GM18502 (cell line): ENCODE results near the gene SH2B2.

Source experiments
- ATAC-seq: cut with Tn5 transposase; IDR thresholded peaks from one replicate; pipeline ENCODE4 v1.9.1; 2021; ENCODE audit warnings: mild to moderate bottlenecking; ENCODE audit not compliant: unreplicated experiment, poor library complexity

SH2B2 gene

DNA sequence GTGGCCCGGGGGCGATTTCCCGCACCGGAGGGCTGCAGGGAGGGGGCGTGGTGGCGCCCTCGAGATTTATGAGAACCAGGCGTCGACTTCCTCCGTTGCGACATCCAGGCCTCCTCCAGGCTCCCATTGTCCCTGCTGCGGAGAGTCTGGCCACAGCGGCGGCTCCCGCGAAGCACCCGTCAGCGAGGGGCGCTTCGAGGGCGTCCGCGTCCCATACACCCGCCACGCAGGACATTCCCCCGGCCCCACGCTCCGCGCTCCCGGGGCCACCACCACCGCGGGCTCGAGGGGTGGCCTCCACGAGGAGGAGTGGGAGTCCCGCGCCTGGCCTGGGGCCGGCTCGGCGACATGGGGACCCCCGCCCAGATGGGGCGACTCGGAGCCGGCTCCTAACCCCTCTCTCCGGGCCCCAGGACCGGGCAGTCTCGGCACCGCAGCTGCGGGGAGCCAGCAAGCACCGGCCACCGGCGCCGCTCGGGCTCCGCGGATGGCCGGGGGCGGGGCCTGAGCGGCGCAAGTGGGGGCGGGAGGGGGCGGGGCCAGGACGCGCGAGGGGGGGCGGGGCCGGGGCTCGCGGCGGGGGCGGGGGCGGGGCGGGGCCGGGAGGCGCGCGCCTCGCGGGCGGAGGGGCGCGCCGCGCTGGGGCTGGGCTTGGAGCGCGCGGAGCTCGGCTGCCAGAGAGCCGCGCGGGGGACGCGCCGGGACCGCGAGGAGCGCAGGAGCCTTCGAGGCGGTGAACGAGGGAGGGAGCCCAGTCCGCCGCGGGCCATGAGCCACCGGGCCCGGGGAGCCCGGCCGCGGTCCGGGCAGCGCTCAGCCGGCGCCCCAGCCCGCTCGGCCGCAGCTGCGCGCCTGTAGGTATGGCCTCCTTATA lies at the start of gene SH2B2:
SH2B2 (plus strand) TSS at position 632 of the 874 bp plus-strand sequence. CDS start 13,683 bp downstream, outside the sequence.
- no peak for ATAC-seq

DNA sequence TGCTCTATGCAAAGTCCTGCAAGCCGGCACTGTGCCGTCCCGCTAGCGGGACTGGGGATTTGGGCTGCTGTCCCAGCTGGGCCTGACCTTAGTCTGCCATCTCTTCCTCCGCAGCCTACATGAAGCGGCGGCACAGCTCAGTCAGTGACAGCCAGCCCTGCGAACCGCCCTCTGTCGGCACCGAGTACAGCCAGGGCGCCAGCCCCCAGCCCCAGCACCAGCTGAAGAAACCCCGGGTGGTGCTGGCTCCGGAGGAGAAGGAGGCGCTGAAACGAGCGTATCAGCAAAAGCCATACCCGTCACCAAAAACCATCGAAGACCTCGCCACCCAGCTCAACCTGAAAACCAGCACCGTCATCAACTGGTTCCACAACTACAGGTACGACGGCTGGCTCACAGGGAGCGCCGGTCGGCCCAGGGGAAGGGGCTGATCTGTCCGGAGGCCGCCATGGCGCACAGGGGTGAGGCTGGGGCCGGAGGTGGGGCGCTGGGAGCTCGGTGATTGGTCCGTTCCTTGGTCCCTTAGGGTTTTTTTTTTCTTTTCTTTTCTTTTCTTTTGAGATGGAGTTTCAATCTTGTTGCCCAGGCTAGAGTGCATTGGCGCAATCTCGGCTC lies 47.4 kb upstream of the SH2B2 start:
- ATAC-seq, result no peak

DNA sequence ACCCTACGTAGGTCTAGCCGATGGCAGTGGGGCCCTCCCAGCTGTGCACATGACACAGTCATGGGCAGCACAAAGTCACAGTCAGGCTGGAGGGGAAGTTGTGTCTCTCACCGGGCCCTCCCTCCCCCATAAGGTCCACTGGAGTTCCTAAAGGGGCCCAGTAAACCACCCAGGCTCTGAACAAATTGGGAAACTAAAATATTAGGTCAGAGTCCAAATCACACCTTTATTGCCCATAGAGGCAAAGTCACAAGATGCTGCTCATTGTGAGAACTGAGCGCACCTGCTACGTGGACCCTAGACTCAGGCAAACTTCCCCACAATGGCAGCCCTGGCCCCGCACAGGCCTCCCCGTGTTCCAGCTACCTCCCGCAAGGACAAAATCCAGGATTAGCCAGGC lies 45.2 kb upstream of the SH2B2 start:
- ATAC-seq, result no peak

DNA sequence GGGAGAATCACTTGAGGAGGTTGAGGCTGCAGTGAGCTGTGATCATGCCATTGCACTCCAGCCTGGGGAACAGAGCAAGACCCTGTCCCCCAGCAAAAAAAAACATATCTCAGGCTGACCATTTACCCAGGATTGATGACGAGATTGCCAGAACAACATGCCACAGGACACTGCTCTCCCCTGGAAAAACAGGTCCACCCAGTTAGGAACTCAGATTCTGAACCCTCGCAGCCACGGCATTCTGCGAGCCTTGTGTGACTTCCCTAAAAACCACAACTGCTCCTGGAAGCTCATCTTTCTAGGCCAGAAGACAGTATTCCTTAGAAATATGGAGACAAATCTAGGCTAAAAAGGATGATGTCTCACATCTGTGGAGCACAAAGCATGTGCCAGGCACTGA lies 42.1 kb upstream of the SH2B2 start:
- no peak for ATAC-seq

DNA sequence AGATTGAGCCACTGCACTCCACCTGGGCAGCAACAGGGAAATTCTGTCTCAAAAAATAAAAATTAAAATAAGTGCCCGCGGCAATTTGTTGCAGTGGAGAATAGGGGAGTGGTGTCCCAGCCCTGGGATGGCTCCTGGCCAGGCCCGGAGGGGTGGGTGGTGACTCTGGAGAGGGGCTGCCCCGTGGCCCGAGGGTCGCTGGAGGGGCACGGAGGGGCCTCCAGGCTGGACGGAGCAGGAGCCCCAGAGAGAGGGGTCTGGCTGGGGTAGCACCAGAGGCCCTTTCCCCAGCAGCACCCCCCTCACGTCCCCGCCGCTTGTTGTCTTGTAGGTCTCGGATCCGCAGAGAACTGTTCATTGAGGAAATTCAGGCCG lies 38.6 kb upstream of the SH2B2 start:
- no peak for ATAC-seq

DNA sequence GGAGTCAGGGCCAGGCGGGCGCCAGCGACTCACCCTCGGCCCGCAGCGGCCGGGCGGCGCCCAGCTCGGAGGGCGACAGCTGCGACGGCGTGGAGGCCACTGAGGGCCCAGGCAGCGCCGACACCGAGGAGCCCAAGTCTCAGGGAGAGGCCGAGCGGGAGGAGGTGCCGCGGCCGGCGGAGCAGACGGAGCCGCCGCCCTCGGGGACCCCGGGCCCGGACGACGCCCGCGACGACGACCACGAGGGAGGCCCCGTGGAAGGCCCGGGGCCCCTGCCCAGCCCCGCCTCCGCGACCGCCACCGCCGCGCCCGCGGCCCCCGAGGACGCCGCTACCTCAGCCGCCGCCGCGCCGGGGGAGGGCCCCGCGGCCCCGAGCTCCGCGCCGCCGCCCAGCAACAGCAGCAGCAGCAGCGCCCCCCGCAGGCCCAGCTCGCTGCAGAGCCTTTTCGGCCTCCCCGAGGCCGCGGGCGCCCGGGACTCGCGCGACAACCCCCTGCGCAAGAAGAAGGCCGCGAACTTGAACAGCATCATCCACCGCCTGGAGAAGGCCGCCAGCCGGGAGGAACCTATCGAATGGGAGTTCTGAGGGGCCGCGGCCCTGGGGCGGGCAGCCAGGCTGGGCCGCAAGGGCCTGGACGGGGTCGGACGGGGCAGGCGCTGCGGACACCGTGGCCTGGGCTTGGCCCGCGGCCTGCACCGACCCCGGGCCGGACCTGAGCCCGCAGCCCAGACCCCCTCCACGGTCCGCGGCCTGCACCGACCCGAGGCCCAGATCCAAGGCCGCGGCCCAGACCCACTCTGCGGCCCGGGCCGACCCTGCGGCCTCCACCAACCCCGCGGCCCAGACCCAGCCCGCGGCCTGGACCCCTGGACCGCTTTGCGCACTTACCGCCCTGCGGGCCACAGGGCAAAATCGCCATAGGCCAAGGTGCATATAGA lies 37.9 kb upstream of the SH2B2 start:
- ATAC-seq, result no peak

DNA sequence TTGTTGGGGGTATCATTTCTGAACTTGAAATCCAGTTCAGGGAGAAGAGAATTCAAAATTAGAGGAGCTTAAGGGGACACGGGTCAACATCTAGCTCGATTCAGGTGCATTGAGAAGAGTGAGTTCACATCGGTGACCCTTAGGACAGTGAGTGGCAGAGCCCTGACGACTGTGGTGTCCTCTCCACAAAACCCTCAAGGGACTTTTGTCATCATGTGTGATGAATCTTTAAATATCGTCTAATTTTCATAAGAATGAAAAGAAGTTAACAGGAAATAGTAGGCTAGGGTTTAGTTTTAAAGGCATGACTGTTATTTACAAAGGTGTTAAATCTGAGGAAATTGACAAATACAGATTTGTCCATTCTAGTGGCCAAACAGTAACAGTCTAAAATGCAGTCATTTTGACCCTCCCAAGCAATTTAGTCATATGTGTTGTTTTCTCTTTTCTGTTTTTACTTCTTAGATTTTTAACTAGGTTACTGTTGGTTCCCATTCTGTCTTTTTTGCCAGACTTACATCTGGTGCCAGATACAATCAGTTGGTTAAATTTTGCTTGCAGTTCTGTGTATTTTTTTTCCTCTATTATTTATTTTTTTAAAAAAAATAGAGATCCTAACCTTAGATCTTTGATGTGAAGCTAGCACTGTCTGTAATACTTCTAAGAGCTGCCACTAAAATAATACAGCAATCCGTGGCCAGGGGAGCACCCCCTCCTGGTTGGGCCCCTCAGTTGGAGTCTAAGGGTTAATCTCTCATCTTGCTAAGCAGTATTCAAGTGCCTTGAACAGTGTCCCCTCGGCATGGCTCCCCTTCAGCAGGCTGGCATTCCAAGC lies 34.9 kb upstream of the SH2B2 start:
- ATAC-seq, result no peak

DNA sequence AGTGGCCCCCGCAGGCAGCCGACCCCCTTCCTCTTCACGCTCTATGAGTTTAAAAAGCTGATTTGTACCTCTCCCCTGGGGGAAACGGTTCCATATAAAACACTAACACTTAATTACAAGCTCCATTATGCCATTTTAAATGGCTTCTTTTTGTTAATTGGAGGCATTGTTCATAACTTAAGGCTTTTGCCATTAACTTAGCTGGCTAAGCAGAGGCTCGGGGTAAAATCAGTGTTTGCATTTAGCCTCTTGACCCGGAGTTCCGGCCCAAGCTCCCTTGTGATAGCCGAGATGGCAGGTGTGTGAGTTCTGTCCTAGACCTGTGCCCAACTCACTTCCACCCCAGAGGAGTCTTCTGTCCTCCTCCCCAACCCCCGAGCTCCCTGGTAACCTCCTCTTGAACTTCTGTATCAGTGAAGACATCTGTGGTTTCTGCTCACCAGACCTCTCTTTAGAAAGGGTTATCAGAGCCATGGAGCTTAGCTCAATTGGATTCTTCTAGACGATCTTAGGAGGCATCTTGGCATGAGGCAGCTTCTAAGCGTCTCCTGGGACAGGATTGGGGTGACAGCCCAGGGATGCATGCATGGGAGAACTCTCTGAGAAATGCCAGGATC lies 34.2 kb upstream of the SH2B2 start:
- ATAC-seq, result no peak

DNA sequence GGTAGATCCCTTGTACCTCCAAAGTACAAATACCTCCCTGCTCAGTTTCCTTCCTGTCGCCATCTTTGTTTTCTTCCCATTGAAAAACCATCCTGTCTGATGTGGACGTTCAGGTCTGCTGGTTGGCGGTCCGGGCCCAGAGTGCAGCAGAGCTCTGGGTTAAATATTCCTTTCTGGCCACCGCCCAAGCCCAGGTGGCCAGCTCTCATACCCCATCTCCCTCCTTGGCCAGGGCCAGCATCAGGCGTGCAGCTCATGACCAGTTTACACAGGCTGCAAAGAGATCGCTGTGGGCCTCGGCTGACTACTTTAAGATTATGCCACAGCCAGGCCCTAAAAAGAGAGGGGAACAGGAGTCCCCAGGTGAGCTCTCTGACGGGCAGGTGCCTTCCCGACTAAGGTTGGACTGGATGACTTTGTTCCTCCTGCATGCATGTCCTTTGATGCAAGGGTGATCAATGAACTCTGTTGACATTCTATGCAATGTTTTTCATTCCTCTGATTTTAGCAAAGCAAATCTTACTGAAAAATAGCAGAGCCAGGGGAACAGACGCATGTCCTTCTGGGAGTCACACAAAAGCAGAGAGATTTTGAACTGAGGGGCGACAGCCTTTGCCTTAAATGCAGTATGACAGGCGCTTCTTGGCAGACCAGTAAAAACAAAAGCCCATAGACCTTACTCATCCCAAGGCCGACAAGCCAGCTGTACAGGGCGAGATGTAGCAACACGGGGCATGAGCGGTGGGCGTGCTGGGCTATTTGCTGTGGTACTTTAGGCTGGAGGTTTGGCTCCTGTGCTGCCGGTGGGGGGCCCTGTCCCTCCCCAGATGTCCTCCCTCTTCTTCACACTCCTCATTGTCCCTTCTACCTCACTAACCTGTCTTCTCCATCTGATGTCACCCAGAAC lies 33.3 kb upstream of the SH2B2 start:
- no peak for ATAC-seq

DNA sequence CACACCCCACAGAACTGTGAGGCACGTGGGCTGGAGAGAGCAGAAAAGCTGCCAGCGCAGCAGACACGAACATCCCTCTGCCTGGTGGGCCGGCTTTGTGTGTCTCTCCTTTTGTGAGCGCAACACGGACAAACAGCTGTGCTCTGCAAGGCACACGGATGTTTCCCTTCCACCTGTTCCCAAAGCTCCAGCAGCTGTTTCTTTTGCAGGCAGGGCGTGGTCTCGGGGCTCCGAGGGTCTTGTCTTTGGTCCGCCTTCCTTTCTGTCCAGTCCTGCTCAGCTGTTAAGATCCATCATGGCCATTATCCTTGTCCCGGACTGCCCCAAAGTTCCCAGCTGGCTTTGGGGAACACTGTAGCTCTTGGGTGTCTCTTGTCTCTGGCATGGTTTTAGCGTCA lies 32.7 kb upstream of the SH2B2 start:
- no peak for ATAC-seq

DNA sequence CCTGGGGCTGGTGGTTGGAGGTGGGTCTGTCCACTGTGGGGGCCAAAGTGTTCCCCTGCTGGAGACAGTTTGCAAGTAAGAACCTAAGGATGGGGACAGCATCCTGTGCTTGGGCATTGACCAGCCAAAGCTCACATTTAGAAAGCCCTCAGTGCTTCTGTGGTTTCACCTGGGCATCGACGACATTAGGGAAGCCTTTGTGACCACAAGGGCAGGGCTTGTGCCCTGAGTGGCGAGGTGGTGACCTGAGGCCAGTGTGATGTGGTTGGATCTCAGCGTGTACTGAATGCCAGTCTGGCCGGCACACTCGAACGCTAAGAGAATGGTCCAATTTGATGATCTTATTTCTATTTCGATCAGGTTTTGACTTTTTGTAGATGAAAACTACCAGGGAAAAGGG lies 32.1 kb upstream of the SH2B2 start:
- ATAC-seq, result no peak

DNA sequence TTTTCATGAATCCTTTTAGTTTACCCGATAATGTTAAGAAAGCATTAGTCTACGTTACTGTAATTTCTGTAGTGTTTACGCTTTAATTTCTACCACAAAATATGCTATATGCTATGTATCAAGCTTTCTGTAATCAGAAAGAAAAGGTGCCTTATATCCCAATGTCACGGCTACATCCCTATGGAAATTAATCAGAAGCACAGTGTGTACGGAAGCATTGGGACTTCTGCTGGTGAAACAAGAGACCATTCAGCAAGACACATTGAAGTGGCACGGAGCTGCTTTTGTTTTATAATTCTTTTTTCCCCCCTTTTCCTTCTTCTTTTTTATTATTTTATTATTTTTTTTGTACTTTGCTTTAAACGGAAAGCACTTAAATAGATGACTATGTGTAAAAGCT lies 31.2 kb upstream of the SH2B2 start:
- ATAC-seq, result no peak

DNA sequence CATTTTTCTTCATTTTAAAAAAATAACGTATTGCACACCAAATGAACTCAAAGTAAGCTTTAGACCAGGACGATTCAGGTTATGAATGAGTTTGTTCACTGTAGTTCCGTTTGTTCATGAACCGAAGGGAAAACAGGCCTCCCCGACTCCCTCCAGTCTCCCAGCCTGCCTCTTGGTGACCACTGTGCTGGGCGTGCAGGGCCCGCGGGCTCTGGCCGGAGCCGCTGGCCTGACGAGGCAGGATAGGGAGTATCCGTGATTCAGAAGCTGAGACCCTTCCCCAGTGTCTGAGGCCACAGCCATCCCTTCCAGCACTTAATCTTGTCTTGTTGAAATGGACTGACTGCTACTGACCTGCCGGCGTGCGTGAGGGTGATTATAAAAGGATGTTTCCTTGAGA lies 30.8 kb upstream of the SH2B2 start:
- no peak for ATAC-seq

DNA sequence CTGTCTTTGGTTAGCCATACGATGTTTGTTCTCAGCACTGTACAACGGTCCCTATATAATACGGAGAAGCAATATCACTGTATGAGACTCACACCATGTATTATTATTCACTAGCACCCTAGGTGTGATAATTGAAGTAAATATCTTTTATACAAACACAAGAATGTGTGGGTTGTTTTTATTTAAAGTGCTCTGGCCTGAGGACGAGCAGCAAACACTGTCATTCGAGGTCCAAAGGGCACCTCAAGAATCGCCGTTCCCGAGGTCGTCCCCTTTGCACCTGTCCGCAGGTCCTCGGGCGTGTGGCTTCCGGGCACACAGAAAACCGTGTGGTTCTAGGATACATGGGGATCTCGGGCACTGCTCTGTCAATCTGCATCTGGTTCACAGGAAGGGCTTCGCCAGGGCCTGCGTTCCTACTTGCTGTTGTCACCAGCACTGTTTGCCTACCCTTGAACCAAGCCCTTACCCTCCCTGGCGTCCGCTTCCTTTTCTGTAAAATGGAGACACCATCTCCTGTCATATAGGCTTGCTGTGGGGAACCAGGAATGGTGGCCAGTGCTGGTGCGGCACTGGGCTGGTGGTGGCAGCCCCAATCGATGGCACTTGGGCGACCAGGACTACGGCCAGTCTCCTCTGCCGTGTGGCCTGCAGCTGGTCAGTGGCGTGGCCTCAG lies 28.5 kb upstream of the SH2B2 start:
- no peak for ATAC-seq

DNA sequence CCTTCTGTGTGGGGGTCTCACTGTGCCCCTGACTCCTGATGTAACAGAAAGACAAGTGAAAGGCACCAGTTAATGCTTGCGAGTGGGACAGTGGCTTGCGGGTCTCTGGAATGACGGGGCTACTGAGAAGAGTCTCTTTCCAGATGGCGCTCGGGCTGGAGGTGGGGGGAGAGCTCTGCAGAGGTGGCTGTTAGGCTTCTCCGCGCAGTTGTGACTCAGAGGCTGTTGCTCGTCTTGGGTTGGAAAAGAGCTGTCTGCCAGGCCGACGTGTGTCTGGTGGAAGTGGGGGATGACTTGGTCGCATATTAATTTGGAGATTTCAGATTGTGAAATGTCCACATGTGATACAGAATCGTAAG lies 27.9 kb upstream of the SH2B2 start:
- no peak for ATAC-seq

DNA sequence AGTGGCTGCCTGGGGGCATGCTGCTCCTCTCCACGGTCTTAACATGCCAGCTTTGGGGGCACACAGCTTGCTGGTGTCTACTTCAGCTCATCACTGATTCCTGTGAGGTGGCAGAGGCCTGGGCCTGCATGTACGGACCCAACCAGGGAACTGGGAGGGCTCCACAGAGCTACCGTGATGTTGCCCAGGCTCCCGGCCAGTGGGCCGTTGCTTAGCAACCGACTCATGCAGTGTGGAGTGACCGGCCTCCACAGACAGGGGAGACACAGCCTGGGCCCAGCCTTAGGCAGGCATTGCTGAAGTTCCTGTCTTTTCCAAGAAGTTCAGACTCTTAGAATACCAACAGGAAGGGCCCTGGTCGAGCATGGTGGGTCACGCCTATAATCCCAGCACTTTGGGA lies 25.8 kb upstream of the SH2B2 start:
- no peak for ATAC-seq

DNA sequence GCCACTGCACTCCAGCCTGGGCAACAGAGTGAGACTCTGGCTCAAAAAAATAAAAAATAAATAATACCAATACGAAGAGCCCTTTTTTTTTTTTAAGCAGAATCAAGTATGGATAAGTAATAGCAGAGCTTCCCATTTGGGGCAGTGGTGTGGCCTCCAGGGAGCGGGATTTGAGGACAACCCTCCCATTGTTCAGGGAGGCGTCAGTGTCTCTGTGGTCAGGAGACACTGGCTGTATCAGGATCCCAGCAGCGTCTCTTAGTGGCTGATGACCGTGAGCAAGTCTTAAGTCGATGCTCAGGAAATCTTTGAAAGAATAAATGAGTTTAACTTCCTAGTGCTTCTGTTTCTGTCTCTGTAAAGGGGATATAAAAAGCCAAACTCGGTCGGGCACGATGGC lies 25.2 kb upstream of the SH2B2 start:
- no peak for ATAC-seq

DNA sequence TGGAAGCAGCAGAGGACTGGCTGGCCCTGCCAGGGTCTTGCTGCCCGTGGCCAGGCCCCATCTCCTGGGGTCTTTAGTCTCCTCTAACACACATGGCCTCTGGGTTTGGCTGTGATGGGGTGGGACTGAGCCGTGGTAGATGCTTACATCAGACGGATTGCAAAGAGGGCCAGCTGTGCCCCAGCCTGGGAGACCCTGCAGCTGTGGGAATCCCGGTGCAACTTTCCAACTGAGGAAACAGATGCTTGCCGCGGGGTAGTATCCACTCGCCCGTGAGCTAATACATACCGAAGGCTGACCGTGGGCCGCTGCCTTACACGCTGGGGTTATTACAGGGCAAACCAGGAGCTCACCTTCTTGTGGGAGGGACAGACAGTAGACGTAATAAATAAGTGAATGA lies 24.1 kb upstream of the SH2B2 start:
- no peak for ATAC-seq
